Testis (tissue), 2 donors: ENCODE data around the gene ANTKMT.

Source experiments
- CTCF ChIP-seq, 3 experiments: fragments of 450-650 bp in 2 of 3; fragments of 200-600 bp in 1 of 3; sonication (generic) in 1 of 3; IDR thresholded peaks; one replicate each; pipeline ENCODE4 v1.5.1; 2016 to 2019; ENCODE audit warnings: antibody characterized with exemption in 3 of 3, mild to moderate bottlenecking in 2 of 3, moderate library complexity in 1 of 3
- POLR2A ChIP-seq: fragments of 450-650 bp; IDR thresholded peaks from one replicate; pipeline ENCODE4 v1.6.1; 2017; ENCODE audit warnings: antibody characterized with exemption, mild to moderate bottlenecking, moderate library complexity

- no peak for TF ChIP-seq POLR2A
- TF ChIP-seq CTCF (IDR thresholded peaks at IDR 0.05): no peak
Observed at GRCh38 chr16:769184-769784, 48.3 kb downstream of the ANTKMT start.
